ENCODE data around the gene RNF213.

Gene RNF213

DNA sequence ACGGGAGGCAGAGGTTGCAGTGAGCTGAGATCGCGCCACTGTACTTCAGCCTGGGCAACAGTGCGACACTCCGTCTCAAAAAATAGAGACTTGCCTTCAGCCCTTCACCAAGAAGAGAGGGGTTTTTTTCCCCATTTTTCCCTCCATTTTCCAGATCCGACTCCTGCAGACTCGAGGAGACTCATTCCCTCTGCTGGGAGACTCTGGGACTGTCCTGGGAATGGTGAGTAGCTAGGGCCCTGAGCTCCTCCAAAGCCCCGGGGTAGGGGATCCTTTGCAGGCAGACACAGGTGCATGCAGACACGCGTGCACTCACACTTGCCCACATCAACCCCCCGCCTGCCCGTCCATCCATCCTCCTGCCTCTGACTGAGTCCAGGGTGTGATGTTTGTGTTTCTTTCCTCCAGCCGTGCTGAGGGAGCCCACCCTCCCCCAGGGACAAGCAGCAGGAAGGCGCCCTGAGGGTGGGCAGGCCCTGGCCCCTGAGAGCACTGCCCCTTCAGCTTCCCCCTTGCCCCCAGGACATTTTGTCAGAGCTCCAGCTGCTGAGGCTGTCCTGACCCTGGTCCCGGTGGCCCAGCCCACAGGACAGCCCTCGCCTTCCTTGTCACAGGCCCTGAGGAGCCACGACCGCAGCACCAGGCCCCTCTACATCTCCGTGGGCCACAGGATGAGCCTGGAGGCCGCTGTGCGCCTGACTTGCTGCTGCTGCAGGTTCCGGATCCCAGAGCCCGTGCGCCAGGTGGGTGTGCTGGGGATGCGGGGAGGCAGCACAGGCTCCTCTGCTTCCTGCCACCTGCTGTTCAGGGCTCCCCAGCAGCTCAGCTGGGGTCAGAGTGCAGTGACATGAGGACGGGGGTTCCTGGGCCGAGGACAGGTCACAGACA lies 164.5 kb downstream of the RNF213 start:
- DNase-seq, result no peak

- DNase-seq, result no peak
These were observed 165.3 kb downstream of the RNF213 start for GRCh38 chr17:80425835-80426426.

DNA sequence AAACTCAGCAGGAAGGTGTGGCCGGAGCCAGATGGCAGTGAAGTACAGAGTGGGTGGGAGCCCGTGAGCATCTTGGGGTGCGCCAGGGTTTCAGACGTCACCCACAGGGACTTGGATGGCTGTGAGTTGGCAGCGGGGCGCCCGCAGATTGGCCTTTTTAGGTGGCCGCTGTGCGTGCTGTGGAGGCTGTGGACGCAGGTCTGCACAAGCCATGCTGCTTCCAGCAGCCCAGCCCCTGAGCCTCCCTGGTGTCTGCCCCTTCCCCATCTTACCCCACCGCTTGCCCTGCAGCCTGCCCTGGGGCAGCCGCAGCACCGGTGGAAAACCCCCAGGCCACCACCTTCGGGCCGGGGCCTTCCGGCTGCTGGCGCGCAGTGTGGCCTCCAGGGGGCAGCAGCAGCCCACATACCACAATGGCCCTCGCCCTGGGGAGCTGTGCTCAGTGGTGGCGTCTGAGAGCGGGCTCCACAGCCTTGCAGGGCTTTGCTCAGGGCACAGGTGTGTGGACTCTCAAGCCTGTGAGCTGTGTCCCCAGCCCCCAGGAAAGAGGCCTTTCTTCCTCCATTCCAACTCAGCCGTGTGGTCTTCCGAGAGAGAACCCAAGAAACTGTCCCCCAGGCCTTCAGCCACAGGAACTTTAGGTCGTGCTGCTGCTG lies 166.1 kb downstream of the RNF213 start:
- peak; percentile 46 for DNase-seq

DNA sequence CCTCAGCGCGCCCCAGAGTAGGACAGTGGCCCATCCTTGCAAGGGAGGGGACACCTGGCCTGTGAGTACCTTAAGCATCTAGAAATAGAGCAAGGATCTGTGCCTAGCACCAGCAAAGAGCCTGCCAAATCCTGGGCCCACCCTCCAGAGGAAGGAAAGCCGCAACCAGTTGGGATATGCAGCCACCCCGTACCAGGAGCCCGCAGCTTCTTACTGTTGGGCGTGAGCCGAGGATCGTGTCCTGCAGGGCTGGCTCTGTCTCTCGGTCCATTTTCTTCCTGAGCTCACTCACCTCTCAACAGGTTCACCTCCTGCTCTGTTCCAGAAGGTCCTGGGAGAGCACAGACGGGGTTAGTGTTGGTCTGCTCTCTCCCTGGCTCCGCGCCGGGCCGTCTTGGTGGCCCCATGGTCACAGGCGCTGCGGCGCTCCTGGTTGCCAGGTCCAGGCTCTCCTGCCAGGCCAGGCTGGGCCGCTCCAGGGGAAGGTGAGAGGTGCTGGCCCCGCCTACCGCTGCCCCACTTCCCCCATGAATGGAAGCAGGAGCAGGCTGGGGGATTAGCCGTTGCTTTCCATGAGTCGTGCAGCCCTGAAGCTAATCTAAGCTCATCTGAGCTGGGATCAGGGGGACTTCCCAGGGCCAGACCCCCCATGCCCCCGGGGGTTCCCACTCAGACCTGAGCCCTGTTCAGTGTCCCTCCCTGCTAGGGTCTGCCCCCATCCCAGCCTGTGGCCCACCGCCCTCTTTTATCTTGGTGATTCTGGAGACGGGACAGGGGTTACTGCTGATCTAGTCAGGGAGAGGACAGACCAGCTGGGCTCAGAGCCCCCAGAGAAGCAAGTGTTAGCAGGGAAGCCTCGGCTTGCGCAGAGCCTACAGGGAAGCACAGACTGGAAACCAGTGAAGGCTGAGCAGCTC lies 167.0 kb downstream of the RNF213 start:
- no peak for DNase-seq

GRCh38 chr17:80428363-80428762 lies 167.7 kb downstream of the RNF213 start:
- no peak for DNase-seq

- no peak for DNase-seq
These were observed 168.1 kb downstream of the RNF213 start for GRCh38 chr17:80428796-80429195.

DNA sequence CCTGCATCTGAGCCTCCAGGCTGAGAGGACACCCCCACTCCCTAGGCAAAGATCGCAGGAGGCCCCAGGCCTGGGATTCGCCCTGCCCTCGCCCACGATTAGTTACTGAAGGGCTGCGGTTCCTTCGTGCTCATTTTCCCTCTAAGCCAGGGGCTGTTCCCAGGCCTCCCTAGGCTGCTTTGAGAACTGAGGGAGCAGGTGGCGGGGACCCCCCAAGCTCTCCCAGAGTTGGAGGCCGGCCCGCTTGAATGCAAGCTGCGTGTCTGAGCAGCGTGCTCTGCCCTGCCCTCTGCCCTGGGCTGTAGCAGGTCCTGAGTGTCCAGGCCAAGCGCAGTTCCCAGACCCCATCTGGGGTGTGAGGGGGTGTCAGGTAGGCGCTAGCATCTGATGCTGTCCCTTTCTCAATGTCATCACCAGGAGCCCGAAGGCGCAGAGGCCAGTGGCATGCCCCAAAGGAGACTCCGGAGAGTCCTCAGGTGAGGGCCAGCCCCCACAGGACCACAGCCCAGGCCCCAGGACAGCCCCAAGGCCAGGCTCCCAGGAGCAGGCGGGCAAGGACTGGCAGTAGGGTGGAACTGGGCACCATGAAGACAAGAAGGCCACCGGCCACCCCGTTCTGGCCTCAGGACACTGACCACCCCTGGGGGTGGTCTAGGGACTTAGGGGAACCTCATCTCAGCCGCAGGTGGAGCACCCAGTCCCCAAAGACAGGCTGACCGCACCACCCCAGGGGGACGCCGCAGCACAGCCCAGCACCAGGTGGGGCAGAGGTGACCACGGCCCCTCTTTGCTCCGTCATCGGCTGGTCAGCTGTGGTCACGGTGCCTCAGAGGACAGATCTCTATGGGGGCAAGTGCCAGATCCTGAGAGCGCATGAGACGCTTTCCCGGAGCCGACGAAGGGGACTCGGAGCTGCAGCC lies 169.0 kb downstream of the RNF213 start:
- no peak for DNase-seq

GRCh38 chr17:80430446-80431245 lies 170.0 kb downstream of the RNF213 start:
- no peak for DNase-seq

DNA sequence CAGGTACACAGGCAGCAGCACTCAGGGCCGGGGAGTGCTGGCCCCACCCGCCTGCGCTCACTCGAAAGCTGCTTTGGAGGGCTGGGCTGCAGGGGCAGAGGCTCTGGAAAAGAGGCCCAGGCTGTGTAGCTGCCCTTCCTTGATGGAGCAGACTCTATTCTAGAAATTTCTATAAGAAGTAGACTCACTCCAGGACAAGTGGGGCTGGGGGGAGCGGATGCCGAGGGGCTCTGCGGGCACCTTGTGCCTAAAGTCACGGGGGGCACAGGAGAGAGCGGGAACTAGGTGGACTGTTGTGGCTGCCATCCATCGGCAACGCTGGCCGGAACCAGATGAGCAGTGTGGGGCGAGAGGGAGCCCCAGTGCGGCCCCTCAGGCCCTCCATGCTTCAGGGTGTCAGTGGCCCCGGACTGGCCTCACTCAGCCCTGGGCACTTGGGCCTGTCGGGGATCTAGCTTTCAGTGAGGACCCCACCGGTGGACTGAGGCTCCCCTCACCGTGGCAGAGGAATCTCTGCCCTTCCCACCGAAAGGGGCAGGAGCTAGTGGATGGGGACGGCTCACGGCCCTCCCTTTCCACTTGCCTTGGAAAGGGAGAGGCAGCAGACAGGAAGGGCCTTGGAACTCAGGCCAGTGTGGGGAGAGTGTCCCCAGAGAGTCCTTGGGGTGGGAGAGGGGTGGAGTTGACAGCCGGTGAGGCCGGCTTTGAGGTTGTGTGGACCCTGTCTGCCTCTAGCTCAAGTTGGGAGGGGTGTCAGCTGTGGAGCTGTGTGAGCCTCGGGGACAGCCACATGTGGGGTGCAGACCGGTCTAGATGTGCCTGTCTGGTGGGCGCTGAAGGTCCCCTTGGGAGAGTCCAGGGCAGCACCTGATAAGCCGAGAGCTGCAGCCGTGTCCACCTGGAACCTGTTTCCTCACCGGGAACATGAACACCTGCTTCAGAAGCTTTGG lies 170.9 kb downstream of the RNF213 start:
- DNase-seq, result no peak

DNA sequence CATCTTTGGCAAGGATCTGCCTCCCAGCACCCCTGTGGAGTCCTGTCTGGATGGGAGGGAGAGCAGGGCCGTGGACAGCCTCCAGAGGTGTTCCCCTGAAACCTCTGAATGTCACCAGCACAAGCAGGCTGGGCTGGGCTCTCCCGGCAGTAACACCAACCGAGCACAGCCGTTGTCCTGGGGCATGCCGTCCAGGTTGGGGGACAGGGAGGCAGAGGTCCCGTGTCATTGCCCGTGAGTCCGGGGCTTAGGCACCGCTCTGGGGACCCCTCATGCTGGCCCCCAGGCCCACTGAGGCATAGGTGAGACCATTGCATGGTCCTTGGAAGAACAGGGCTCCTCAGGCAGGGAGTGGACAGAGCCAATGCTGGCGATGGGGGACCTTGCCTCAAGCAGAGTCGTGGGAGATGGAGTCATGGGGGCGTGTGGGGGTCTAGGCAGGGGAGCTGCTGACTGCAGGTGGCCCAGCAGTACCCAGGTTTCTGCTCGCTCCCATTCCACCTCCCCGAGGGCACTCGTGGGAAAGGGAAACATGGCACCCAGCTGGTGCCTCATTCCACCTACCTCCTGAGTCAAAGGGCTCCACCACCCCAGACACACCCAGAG lies 171.8 kb downstream of the RNF213 start:
- no peak for DNase-seq

DNA sequence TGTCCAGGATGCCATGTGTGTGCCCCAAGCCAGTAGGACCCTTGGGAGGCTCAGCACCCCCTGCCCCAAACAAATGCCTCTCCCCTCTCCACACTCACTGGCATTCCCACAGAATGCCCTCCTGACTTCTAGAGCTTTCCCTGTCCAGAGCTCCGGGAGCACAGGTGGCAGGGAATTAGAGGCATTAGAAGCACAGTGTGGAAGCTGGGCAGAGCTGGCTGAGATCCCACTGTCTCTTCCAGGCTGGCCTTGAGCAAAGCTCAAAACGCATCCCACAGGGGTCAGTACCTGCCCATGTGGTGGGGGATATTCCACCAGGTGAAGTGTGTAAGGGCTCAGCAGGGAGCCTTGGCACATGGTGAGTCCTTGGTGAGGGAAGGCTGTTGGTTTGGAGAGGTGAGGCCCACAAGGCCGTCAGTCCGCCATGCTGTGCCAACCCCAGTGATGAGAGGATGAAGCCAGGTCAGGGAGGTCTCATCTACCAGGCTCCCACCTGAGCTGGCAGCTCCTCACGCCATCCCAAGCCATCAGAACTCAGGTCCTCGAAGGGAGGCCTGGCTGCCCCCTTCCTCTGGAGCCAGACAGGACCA lies 172.4 kb downstream of the RNF213 start:
- DNase-seq, result no peak

DNA sequence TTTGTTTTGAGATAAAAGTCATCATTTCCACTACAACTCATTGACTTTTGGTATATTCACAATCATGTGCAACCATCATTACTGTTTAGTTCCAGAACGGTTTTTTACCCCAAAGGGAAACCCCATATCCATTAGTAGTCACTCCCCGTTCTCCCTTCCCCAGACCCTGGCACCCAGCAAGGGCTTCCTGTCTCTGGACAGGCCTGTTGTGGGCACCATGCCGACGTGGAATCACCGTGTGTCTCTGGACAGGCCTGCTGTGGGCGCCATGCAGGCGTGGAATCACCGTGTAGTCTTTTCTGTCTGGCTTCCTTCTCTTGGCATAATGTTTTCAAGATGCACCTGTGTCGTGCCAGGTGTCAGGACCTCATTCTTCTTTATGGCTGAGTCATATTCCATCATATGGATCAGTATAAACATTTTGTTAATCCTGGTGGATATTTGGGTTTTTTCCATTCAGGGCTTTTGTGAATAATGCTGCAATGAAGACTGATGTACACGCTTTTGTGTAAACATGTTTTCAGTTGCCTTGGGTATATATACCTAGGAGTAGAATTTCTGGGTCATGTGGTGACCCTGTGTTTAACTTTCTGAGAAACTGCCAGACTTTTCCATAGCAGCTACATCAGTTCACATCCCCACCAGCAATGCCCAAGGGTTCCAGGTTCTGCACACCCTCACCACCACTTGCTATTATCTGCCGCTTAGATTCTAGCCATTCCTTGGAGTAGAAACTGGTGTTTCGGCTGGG lies 173.4 kb downstream of the RNF213 start:
- no peak for DNase-seq

DNA sequence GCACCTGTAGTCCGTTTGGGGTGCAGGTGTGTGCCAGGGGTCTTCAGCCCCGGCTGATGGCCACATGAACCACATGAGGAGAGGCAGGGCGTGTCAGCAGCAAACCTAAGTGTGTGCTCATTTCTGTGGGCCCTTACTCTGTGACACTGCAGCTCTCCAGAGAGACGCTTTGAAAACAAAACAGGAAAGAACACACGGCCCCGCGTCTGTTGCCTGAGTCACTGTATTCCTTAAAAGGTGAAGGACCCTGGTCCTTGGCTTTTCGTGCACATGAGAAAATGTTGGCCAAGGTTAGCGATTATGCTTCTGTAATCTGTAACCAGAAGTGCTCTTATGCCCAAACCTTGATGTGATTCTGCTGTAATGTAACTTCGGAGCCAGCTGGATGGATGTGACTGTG lies 176.9 kb downstream of the RNF213 start:
- DNase-seq, result no peak

GRCh38 chr17:80438806-80439205 lies 178.2 kb downstream of the RNF213 start:
- no peak for DNase-seq

GRCh38 chr17:80439499-80439898 lies 178.8 kb downstream of the RNF213 start:
- no peak for DNase-seq

GRCh38 chr17:80441133-80441578 lies 180.5 kb downstream of the RNF213 start:
- peak; percentile 50 for DNase-seq

- no peak for DNase-seq
These were observed 181.1 kb downstream of the RNF213 start for GRCh38 chr17:80441598-80442322.

All from fibroblast of skin of right quadriceps (primary cell).